BLaER1 (cell line): ENCODE data around the gene PMFBP1.

Experiments used
- H3K27ac ChIP-seq: shearing (Covaris generic); formaldehyde crosslinking; 2 replicates; pipeline ENCODE4 v1.8.1; 2022
- H3K27me3 ChIP-seq: shearing (Covaris generic); formaldehyde crosslinking; 2 replicates; pipeline ENCODE4 v1.8.1; 2022
- H3K36me3 ChIP-seq: shearing (Covaris generic); formaldehyde crosslinking; 2 replicates; pipeline ENCODE4 v1.8.1; 2022
- H3K4me1 ChIP-seq: shearing (Covaris generic); formaldehyde crosslinking; 2 replicates; pipeline ENCODE4 v1.8.1; 2022
- H3K4me2 ChIP-seq: shearing (Covaris generic); formaldehyde crosslinking; 2 replicates; pipeline ENCODE4 v1.8.1; 2022
- H3K4me3 ChIP-seq: shearing (Covaris generic); formaldehyde crosslinking; 2 replicates; pipeline ENCODE4 v1.8.1; 2022
- H3K9ac ChIP-seq: shearing (Covaris generic); formaldehyde crosslinking; 2 replicates; pipeline ENCODE4 v1.8.1; 2022
- H3K9me3 ChIP-seq: shearing (Covaris generic); formaldehyde crosslinking; 2 replicates; pipeline ENCODE4 v1.8.1; 2022
- H4K20me1 ChIP-seq: shearing (Covaris generic); formaldehyde crosslinking; 2 replicates; pipeline ENCODE4 v1.8.1; 2022
- Cebpa-rat ChIP-seq: shearing (Covaris generic); IDR thresholded peaks from 2 replicates; pipeline ENCODE4 v1.8.1; 2022

The PMFBP1 gene

DNA sequence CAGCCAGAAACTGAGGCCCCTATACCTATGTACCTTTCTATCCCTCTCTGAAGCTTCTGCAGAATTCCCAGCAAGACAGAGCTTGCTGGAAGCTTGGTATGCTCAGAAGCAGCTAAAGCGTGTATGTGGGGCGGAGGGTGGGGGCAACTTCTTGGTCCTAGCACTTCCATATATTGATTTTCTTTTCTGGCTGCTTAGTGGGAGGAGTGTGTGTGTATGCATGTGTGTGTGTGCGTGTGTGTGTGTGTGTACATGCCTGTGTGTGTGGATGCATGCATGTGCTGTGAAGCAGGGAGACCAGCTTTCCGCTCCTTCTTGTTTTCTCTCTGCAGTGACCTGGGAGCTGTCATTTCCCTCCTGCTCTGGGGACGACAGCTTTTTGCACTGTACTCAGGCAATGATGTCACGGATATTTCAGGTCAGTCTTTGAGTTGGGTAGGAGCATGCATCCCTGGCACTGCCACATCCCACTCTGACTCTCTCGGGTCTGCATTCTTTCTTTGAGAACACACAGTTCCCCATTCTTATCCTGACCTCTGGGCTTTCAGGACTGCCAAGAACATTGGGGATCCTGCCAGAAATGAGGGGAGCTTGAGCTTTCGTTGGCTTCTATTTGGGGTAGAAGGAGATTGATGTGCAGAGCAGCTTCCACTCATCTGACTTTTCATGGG, 98.3 kb downstream of the PMFBP1 start:
- Histone ChIP-seq H3K4me1 (no peaks in the 10 kb centered on the region), H3K9me3 (no peaks in the 10 kb centered on the region), H3K27ac (no peak overlapping the region), H3K27me3 (no peaks in the 10 kb centered on the region), H3K9ac (no peak overlapping the region), H3K4me2 (no peak overlapping the region), H4K20me1 (no peaks in the 10 kb centered on the region), H3K4me3 (no peak overlapping the region), H3K36me3 (0 out of 2 replicates have a peak, but pooled peaks cover 8% of the 10 kb centered on the region)
- TF ChIP-seq Cebpa-rat = no peak

DNA sequence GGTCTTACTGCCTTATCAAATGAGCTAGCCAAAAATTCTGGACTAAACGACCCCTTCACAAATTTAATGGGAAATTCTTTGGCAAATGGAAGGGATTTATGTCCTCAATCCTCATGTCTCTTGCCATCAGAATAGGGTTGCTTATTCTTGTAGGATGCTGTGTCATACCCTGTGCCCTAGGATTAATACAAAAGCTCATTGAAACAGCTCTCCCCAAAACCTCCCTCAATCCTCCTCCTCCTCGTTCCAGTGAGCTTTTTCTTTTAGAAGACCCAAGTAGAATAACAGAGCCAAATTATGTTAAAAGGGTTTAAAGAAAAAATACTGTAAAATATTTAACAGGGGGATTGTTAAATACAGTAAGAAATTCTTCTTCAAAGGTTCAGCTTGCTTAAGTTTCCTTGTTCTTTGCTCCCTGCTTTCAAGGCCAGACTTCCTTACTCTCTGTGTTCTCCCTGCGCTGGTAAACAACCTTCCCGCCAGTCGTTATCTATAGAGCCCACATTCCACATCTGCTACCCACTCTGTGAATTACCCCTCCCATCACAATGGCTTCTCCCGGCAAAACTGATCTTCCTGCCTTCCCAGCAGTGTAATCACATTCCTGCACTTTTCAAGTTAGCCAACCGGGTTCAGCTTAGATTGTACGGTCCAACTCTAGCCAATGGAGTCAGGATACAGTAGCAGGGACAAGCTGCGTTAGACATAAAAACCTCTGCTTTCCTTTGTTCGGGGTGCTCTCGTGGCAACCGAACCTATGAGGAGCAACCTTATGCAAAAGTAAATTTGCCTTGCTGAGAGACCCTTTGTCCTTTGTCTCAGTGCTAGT, 99.2 kb downstream of the PMFBP1 start:
- Histone ChIP-seq H3K4me3 (no peak overlapping the region), H3K4me1 (no peaks in the 10 kb centered on the region), H3K27ac (no peak overlapping the region), H3K9me3 (no peaks in the 10 kb centered on the region), H3K9ac (no peak overlapping the region), H3K4me2 (no peak overlapping the region), H4K20me1 (no peaks in the 10 kb centered on the region), H3K27me3 (no peaks in the 10 kb centered on the region), H3K36me3 (no peaks in the 10 kb centered on the region)
- no peak for TF ChIP-seq Cebpa-rat
